SK-N-SH (cell line): ENCODE data around the gene NT5C1B. TPM values are rescaled to one million over a fixed set of nuclear protein-coding genes. Genes with fewer than 3 reads are reported as not detected.

Experiments
- CTCF ChIA-PET: fragments of 300-600, 350-600 bp; formaldehyde crosslinking; extraction: SDS; loops from one replicate; lab custom pipeline; 2021; lab: Yijun Ruan, JAX
- POLR2A ChIA-PET: fragments of 350-600 bp; sonication (Branson Sonifier 250); formaldehyde crosslinking; extraction: SDS; loops from one replicate; lab custom pipeline; 2020; ENCODE audit warnings: antibody characterized with exemption, inconsistent platforms; lab: Yijun Ruan, JAX
- DNase-seq: peaks from one replicate; pipeline ENCODE4 v3.0.0; 2012
- H2AFZ ChIP-seq: fragments of 200-600 bp; sonication (generic); 2 replicates; pipeline ENCODE4 v1.8.1; 2016; ENCODE audit warnings: antibody characterized with exemption, mild to moderate bottlenecking, low read depth
- H3F3A ChIP-seq: fragments of 200-600 bp; sonication (generic); replicated peaks from 2 replicates; pipeline ENCODE3; 2016; ENCODE audit warnings: antibody characterized with exemption, mild to moderate bottlenecking; ENCODE audit not compliant: insufficient read depth
- H3K27ac ChIP-seq, 2 experiments: fragments of 200-500 bp in 1 of 2; fragments of 200-600 bp in 1 of 2; sonication (Bioruptor generic) in 1 of 2; sonication (generic), shearing (Covaris generic) in 1 of 2; 2 replicates each; pipeline versions ENCODE4 v1.5.1 to v1.6.1; 2014 to 2016; ENCODE audit warnings: low read depth in 2 of 2, inconsistent platforms in 1 of 2, low read length in 1 of 2, mild to moderate bottlenecking in 1 of 2, mixed read lengths in 1 of 2
- H3K27me3 ChIP-seq: fragments of 200-600 bp; sonication (generic), shearing (Covaris generic); 2 replicates; pipeline ENCODE4 v1.6.1; 2016; ENCODE audit warnings: mixed run types; ENCODE audit not compliant: insufficient read depth
- H3K36me3 ChIP-seq, 2 experiments: fragments of 200-500 bp in 1 of 2; fragments of 200-600 bp in 1 of 2; sonication (Bioruptor generic) in 1 of 2; sonication (generic) in 1 of 2; replicated peaks in 1 of 2; 2 replicates each; pipeline versions ENCODE3 to v1.5.1; 2014 to 2016; ENCODE audit warnings: low read length in 1 of 2, mild to moderate bottlenecking in 1 of 2; ENCODE audit not compliant: insufficient read depth in 2 of 2, control insufficient read depth in 1 of 2
- H3K4me1 ChIP-seq, 2 experiments: fragments of 200-500 bp in 1 of 2; fragments of 200-600 bp in 1 of 2; sonication (Bioruptor generic) in 1 of 2; sonication (generic), shearing (Covaris generic) in 1 of 2; 2 replicates each; pipeline versions ENCODE4 v1.5.1 to v1.6.1; 2014 to 2016; ENCODE audit warnings: low read depth in 1 of 2, low read length in 1 of 2, mixed run types in 1 of 2; ENCODE audit not compliant: insufficient read depth in 2 of 2, control insufficient read depth in 1 of 2
- H3K4me2 ChIP-seq: fragments of 200-600 bp; sonication (generic), shearing (Covaris generic); 2 replicates; pipeline ENCODE4 v1.6.1; 2017; ENCODE audit warnings: mixed run types
- H3K4me3 ChIP-seq, 2 experiments: fragments of 200-500 bp in 1 of 2; fragments of 200-600 bp in 1 of 2; sonication (Bioruptor generic) in 1 of 2; sonication (generic), shearing (Covaris generic) in 1 of 2; 2 replicates each; pipeline versions ENCODE4 v1.5.1 to v1.8.1; 2014 to 2016; ENCODE audit warnings: low read depth in 2 of 2, inconsistent platforms in 1 of 2, low read length in 1 of 2, mild to moderate bottlenecking in 1 of 2, mixed read lengths in 1 of 2, moderate library complexity in 1 of 2
- H3K79me2 ChIP-seq: fragments of 200-600 bp; sonication (generic); 2 replicates; pipeline ENCODE4 v1.8.1; 2017; ENCODE audit warnings: mild to moderate bottlenecking; ENCODE audit not compliant: insufficient read depth
- H3K9ac ChIP-seq: fragments of 200-600 bp; sonication (generic); 2 replicates; pipeline ENCODE4 v1.6.1; 2017; ENCODE audit warnings: mixed run types
- H3K9me2 ChIP-seq: fragments of 200-600 bp; sonication (generic); 2 replicates; pipeline ENCODE4 v1.6.1; 2017; ENCODE audit warnings: mixed run types
- H3K9me3 ChIP-seq: fragments of 200-600 bp; sonication (generic); 2 replicates; pipeline ENCODE4 v1.6.1; 2017; ENCODE audit warnings: mixed run types, mild to moderate bottlenecking, moderate library complexity
- H4K20me1 ChIP-seq: fragments of 200-600 bp; sonication (generic); 2 replicates; pipeline ENCODE4 v1.6.1; 2017; ENCODE audit warnings: mild to moderate bottlenecking, mixed run types; ENCODE audit not compliant: insufficient read depth
- EP300 ChIP-seq, 2 experiments: IDR thresholded peaks; 2 replicates each; pipeline versions ENCODE4 v1.4.0 to v1.6.1; 2012; ENCODE audit warnings: borderline replicate concordance in 1 of 2, low read depth in 1 of 2, low read length in 1 of 2
- FOXJ3 ChIP-seq: sonication (generic); formaldehyde crosslinking; IDR thresholded peaks from 2 replicates; pipeline ENCODE4 v1.5.1; 2020; ENCODE audit warnings: mild to moderate bottlenecking, missing genetic modification reagents
- FOXM1 ChIP-seq: IDR thresholded peaks from 2 replicates; pipeline ENCODE4 v1.4.0; 2012; ENCODE audit warnings: low read depth, mild to moderate bottlenecking
- MEF2A ChIP-seq: IDR thresholded peaks from 2 replicates; pipeline ENCODE4 v1.4.0; 2012; ENCODE audit warnings: low read depth, borderline replicate concordance
- NRF1 ChIP-seq: IDR thresholded peaks from 2 replicates; pipeline ENCODE4 v1.6.1; 2012; ENCODE audit warnings: low read depth, mild to moderate bottlenecking, low read length
- PBX3 ChIP-seq: IDR thresholded peaks from 2 replicates; pipeline ENCODE4; 2012
- POLR2AphosphoS5 ChIP-seq: IDR thresholded peaks from 2 replicates; pipeline ENCODE4 v1.6.1; 2012; ENCODE audit warnings: low read depth, low read length
- RCOR1 ChIP-seq: fragments of 150-350 bp; IDR thresholded peaks from 2 replicates; pipeline ENCODE4 v1.6.1; 2017; ENCODE audit warnings: antibody characterized with exemption, low read length
- RFX5 ChIP-seq: IDR thresholded peaks from 2 replicates; pipeline ENCODE4 v1.6.1; 2012; ENCODE audit warnings: mild to moderate bottlenecking, improper control_type of control experiment, low read length
- SMC3 ChIP-seq: IDR thresholded peaks from 2 replicates; pipeline ENCODE4 v1.6.1; 2012; ENCODE audit warnings: low read depth, low read length, improper control_type of control experiment
- USF2 ChIP-seq: fragments of 150-350 bp; IDR thresholded peaks from 2 replicates; pipeline ENCODE4 v1.6.1; 2017; ENCODE audit warnings: antibody characterized with exemption, low read length, low read depth, borderline replicate concordance
- YY1 ChIP-seq: IDR thresholded peaks from 2 replicates; pipeline ENCODE4 v1.4.0; 2012; ENCODE audit warnings: low read depth, mild to moderate bottlenecking
- ZBTB33 ChIP-seq: IDR thresholded peaks from 2 replicates; pipeline ENCODE4 v1.4.0; 2012; ENCODE audit warnings: low read depth, borderline replicate concordance
- WGBS: methylation state at CpG from one replicate; pipeline ENCODE4 v1.1.6; 2017; ENCODE audit warnings: low lambda C conversion rate; 5-methylcytosine and 5-hydroxymethylcytosine counted together
- polyA plus RNA-seq, 3 experiments: library from polyadenylated mRNA; depleted of rRNA; stranded (reverse); fragments of >200 nt; gene quantifications; 2 replicates each; pipeline ENCODE4 v1.2.3, GENCODE V29; 2012

Gene NT5C1B
- polyA plus RNA-seq, 1 of the 3 experiments (the other 2 are of a cell fraction) = not detected

- peaks cover 11% of the 10 kb centered on the region for H3F3A ChIP-seq
- ChIA-PET CTCF (interaction anchor here (1.2 to 3.9 kb wide), 2 partner anchors 13 to 90 kb away, joined by 3 to 19 read pairs; no protein-coding TSS in a partner anchor), POLR2A (no interaction called here)
- H3K4me2 ChIP-seq = no peak overlapping the region
- H3K27ac ChIP-seq = no peak overlapping the region
- no peaks in the 10 kb centered on the region for H4K20me1 ChIP-seq
- TF ChIP-seq FOXJ3 (CRISPR knock-in tag) (no peak), POLR2AphosphoS5 (no peak), MEF2A (no peak), RCOR1 (no peak), USF2 (no peak), EP300 (IDR thresholded peaks at IDR 0.05; ENCODE audit: borderline replicate concordance in 1 of 2, low read depth in 1 of 2, low read length in 1 of 2) (no peak), PBX3 (no peak), SMC3 (no peak), RFX5 (no peak), ZBTB33 (no peak)
- no peak for DNase-seq
- no peaks in the 10 kb centered on the region for H3K27me3 ChIP-seq
- no peak overlapping the region for H3K4me3 ChIP-seq
- no peaks in the 10 kb centered on the region for H3K9me2 ChIP-seq
- 100% methylated on average over 1 of the region's 1 CpG for WGBS
- H3K9ac ChIP-seq = no peak overlapping the region
- no peaks in the 10 kb centered on the region for H3K9me3 ChIP-seq
- no peak overlapping the region for H2AFZ ChIP-seq
- H3K36me3 ChIP-seq = no peaks in the 10 kb centered on the region
- H3K79me2 ChIP-seq = no peaks in the 10 kb centered on the region
- peaks cover 10 to 17% of the 10 kb centered on the region in 2 experiments; a peak in 3 of 4 replicates for H3K4me1 ChIP-seq
Measured at GRCh38 chr2:18610651-18611050, 21.3 kb upstream of the NT5C1B start.

- Histone ChIP-seq H3K36me3 (no peaks in the 10 kb centered on the region), H3K9me3 (no peaks in the 10 kb centered on the region), H3F3A (peaks cover 11% of the 10 kb centered on the region), H3K79me2 (no peaks in the 10 kb centered on the region), H3K4me2 (no peak overlapping the region), H3K4me3 (no peak overlapping the region), H3K27me3 (no peaks in the 10 kb centered on the region), H3K9ac (no peak overlapping the region), H2AFZ (no peak overlapping the region), H4K20me1 (no peaks in the 10 kb centered on the region), H3K4me1 (peaks cover 15 to 17% of the 10 kb centered on the region in 2 experiments; a peak in 3 of 4 replicates), H3K27ac (no peak overlapping the region), H3K9me2 (no peaks in the 10 kb centered on the region)
- CTCF ChIA-PET = interaction anchor here (0.7 to 3.9 kb wide), 7 partner anchors 9 to 89 kb away, joined by 3 to 19 read pairs (median 4); no protein-coding TSS in a partner anchor
- WGBS = 76% methylated on average over 1 of the region's 1 CpG
- POLR2A ChIA-PET = no interaction called here
- no peak for DNase-seq
- no peak for TF ChIP-seq YY1
- TF ChIP-seq FOXM1 = no peak
- no peak for TF ChIP-seq USF2
- TF ChIP-seq NRF1 = no peak
Measured at GRCh38 chr2:18610090-18610489, 20.7 kb upstream of the NT5C1B start.
